ES-I3 (cell line): Measurements from ENCODE around the gene CFP.

Source experiments
- H3K36me3 ChIP-seq: 2 replicates; pipeline ENCODE4 v1.6.1; 2013; ENCODE audit warnings: mild to moderate bottlenecking, low read length, control low read depth, moderate library complexity; ENCODE audit not compliant: insufficient read depth
- H3K4me1 ChIP-seq: 2 replicates; pipeline ENCODE4 v1.6.1; 2013; ENCODE audit warnings: mild to moderate bottlenecking, control low read depth, low read length; ENCODE audit not compliant: insufficient read depth
- H3K9ac ChIP-seq: 2 replicates; pipeline ENCODE4 v1.6.1; 2013; ENCODE audit warnings: low read depth, mild to moderate bottlenecking, low read length, moderate library complexity
- H3K9me3 ChIP-seq: 2 replicates; pipeline ENCODE4 v1.6.1; 2013; ENCODE audit warnings: mild to moderate bottlenecking, low read length, moderate library complexity; ENCODE audit not compliant: control insufficient read depth, insufficient read depth

CFP gene

GRCh38 chrX:47628982-47629381 lies 748 bp downstream of the CFP start:
- H3K9ac ChIP-seq, result no peak overlapping the region
- no peaks in the 10 kb centered on the region for H3K36me3 ChIP-seq
- no peaks in the 10 kb centered on the region for H3K9me3 ChIP-seq
- H3K4me1 ChIP-seq, result peaks cover 12% of the 10 kb centered on the region; the same call in 1 of the 2 replicates

- Histone ChIP-seq H3K9me3 (no peaks in the 10 kb centered on the region), H3K36me3 (no peaks in the 10 kb centered on the region), H3K4me1 (peaks cover 12% of the 10 kb centered on the region; the same call in 1 of the 2 replicates), H3K9ac (no peak overlapping the region)
These were observed 4.4 kb downstream of the CFP start for GRCh38 chrX:47625365-47625764.

- Histone ChIP-seq H3K9me3 (no peaks in the 10 kb centered on the region), H3K4me1 (peaks cover under 1% of the 10 kb centered on the region; the same call in 1 of the 2 replicates), H3K9ac (peak overlapping the region; percentile 50), H3K36me3 (no peaks in the 10 kb centered on the region)
These were observed 6.1 kb downstream of the CFP start for GRCh38 chrX:47623540-47624027.

GRCh38 chrX:47621851-47622250 lies 7.9 kb downstream of the CFP start:
- H3K9me3 ChIP-seq, result no peaks in the 10 kb centered on the region
- no peak overlapping the region for H3K9ac ChIP-seq
- no peaks in the 10 kb centered on the region; the same call in 1 of the 2 replicates for H3K4me1 ChIP-seq
- H3K36me3 ChIP-seq, result no peaks in the 10 kb centered on the region

- H3K4me1 ChIP-seq, result no peaks in the 10 kb centered on the region; the same call in 1 of the 2 replicates
- no peaks in the 10 kb centered on the region for H3K36me3 ChIP-seq
- H3K9me3 ChIP-seq, result no peaks in the 10 kb centered on the region
- H3K9ac ChIP-seq, result peak overlapping the region; percentile 32; the same call in 1 of the 2 replicates
These were observed 9.4 kb downstream of the CFP start for GRCh38 chrX:47620303-47620685.

GRCh38 chrX:47619486-47620302 lies 10.0 kb downstream of the CFP start, which contains the start of gene SYN1:
Gene SYN1, minus strand, starts transcription at chrX:47619857. Its CDS starts 129 bp downstream, at chrX:47619728.
- no peaks in the 10 kb centered on the region for H3K9me3 ChIP-seq
- H3K4me1 ChIP-seq, result no peaks in the 10 kb centered on the region; the same call in 1 of the 2 replicates
- H3K36me3 ChIP-seq, result no peaks in the 10 kb centered on the region
- H3K9ac ChIP-seq, result peak within 1 kb of the TSS; percentile 57; the same call in 1 of the 2 replicates

GRCh38 chrX:47618923-47619485 lies 10.7 kb downstream of the CFP start:
- Histone ChIP-seq H3K4me1 (no peaks in the 10 kb centered on the region; the same call in 1 of the 2 replicates), H3K36me3 (no peaks in the 10 kb centered on the region), H3K9me3 (no peaks in the 10 kb centered on the region), H3K9ac (peak overlapping the region; percentile 57; the same call in 1 of the 2 replicates)

GRCh38 chrX:47614618-47615017 lies 15.1 kb downstream of the CFP start:
- Histone ChIP-seq H3K9ac (no peak overlapping the region), H3K9me3 (no peaks in the 10 kb centered on the region; the same call in 1 of the 2 replicates), H3K36me3 (no peaks in the 10 kb centered on the region), H3K4me1 (peaks cover 7% of the 10 kb centered on the region)

- no peak overlapping the region for H3K9ac ChIP-seq
- no peaks in the 10 kb centered on the region; the same call in 1 of the 2 replicates for H3K9me3 ChIP-seq
- H3K4me1 ChIP-seq, result peaks cover 20% of the 10 kb centered on the region
- H3K36me3 ChIP-seq, result no peaks in the 10 kb centered on the region
These were observed 16.6 kb downstream of the CFP start for GRCh38 chrX:47613082-47613481.

GRCh38 chrX:47612418-47612817 lies 17.3 kb downstream of the CFP start:
- no peak overlapping the region for H3K9ac ChIP-seq
- no peaks in the 10 kb centered on the region; the same call in 1 of the 2 replicates for H3K9me3 ChIP-seq
- H3K4me1 ChIP-seq, result peaks cover 22% of the 10 kb centered on the region
- H3K36me3 ChIP-seq, result no peaks in the 10 kb centered on the region

- Histone ChIP-seq H3K4me1 (peaks cover 22% of the 10 kb centered on the region), H3K9me3 (no peaks in the 10 kb centered on the region; the same call in 1 of the 2 replicates), H3K9ac (no peak overlapping the region), H3K36me3 (no peaks in the 10 kb centered on the region)
These were observed 17.8 kb downstream of the CFP start for GRCh38 chrX:47611926-47612325.

GRCh38 chrX:47611489-47611888 lies 18.2 kb downstream of the CFP start:
- H3K4me1 ChIP-seq, result peaks cover 22% of the 10 kb centered on the region
- H3K36me3 ChIP-seq, result no peaks in the 10 kb centered on the region
- no peaks in the 10 kb centered on the region; the same call in 1 of the 2 replicates for H3K9me3 ChIP-seq
- H3K9ac ChIP-seq, result no peak overlapping the region

GRCh38 chrX:47610511-47610910 lies 19.2 kb downstream of the CFP start:
- no peak overlapping the region for H3K9ac ChIP-seq
- H3K4me1 ChIP-seq, result peaks cover 22% of the 10 kb centered on the region
- no peaks in the 10 kb centered on the region for H3K36me3 ChIP-seq
- no peaks in the 10 kb centered on the region; the same call in 1 of the 2 replicates for H3K9me3 ChIP-seq

- Histone ChIP-seq H3K4me1 (peaks cover 28% of the 10 kb centered on the region), H3K9ac (no peak overlapping the region), H3K36me3 (no peaks in the 10 kb centered on the region), H3K9me3 (no peaks in the 10 kb centered on the region; the same call in 1 of the 2 replicates)
These were observed 21.5 kb downstream of the CFP start for GRCh38 chrX:47608130-47608810.
